ENCODE data around the gene GNAI3.

- no peak for TF ChIP-seq POLR2A (IDR thresholded peaks at IDR 0.05; ENCODE audit: low read length)
- TF ChIP-seq GATA1 (IDR thresholded peaks at IDR 0.05; ENCODE audit: low read depth, low read length), result no peak
Observed at GRCh38 chr1:109605381-109605780, 57.0 kb downstream of the GNAI3 start.
